Activated T-cell treated with anti-CD3 and anti-CD28 coated beads for 4 hours (primary cell): ENCODE data around the gene SPRR1A.

Source experiments
- DNase-seq: peaks from one replicate; pipeline ENCODE4 v3.0.0-alpha.2; 2020

Gene SPRR1A

GRCh38 chr1:153032677-153033308, 48.9 kb downstream of the SPRR1A start:
- DNase-seq, result no peak

- no peak for DNase-seq
Measured at GRCh38 chr1:153035211-153035610, 51.3 kb downstream of the SPRR1A start.
